GM23338 (cell line): ENCODE measurements around the gene IMPG2.

Source experiments
- CREB1 ChIP-seq: fragments of 250-450 bp; sonication (Bioruptor Pico); IDR thresholded peaks from 2 replicates; pipeline ENCODE4 v1.5.0; 2020; ENCODE audit warnings: low read depth, mild to moderate bottlenecking, moderate library complexity
- EZH2 ChIP-seq: fragments of 200-600 bp; sonication (generic); IDR thresholded peaks from one replicate; pipeline ENCODE4 v1.8.0; 2017; ENCODE audit warnings: antibody characterized with exemption, mild to moderate bottlenecking, low read depth; ENCODE audit not compliant: unreplicated experiment
- EZH2phosphoT487 ChIP-seq: fragments of 200-600 bp; sonication (generic); IDR thresholded peaks from one replicate; pipeline ENCODE4 v1.8.1; 2018; ENCODE audit warnings: antibody characterized with exemption; ENCODE audit not compliant: unreplicated experiment
- JUNB ChIP-seq: IDR thresholded peaks from one replicate; pipeline ENCODE4 v1.6.1; 2016; ENCODE audit warnings: antibody characterized with exemption; ENCODE audit not compliant: unreplicated experiment
- NANOG ChIP-seq: IDR thresholded peaks from 2 replicates; pipeline ENCODE4 v1.6.1; 2016; ENCODE audit warnings: antibody characterized with exemption, borderline replicate concordance
- POLR2AphosphoS5 ChIP-seq: IDR thresholded peaks from 2 replicates; pipeline ENCODE4 v1.6.1; 2016; ENCODE audit warnings: antibody characterized with exemption, low read depth
- STAT1 ChIP-seq: IDR thresholded peaks from one replicate; pipeline ENCODE4 v1.6.1; 2016; ENCODE audit warnings: antibody characterized with exemption; ENCODE audit not compliant: unreplicated experiment
- ZNF114 ChIP-seq: fragments of 250-450 bp; sonication (Bioruptor Pico); IDR thresholded peaks from 2 replicates; pipeline ENCODE4 v1.5.0; 2020; ENCODE audit warnings: mild to moderate bottlenecking, moderate library complexity
- ZNF331 ChIP-seq: fragments of 250-450 bp; sonication (Bioruptor Pico); IDR thresholded peaks from 2 replicates; pipeline ENCODE4 v1.5.0; 2020; ENCODE audit warnings: low read depth, mild to moderate bottlenecking, moderate library complexity
- TF ChIP-seq, protein P1 (sequence below), 2 experiments: fragments of 200-600 bp in 1 of 2; sonication (generic) in 1 of 2; conservative IDR thresholded peaks; 2 replicates each; pipeline versions ENCODE4 v1.5.1 to v1.6.1; 2016 to 2017; ENCODE audit warnings: antibody characterized with exemption in 2 of 2, low read depth in 2 of 2, mild to moderate bottlenecking in 2 of 2, moderate library complexity in 1 of 2
- TF ChIP-seq, protein P2 (sequence below): IDR thresholded peaks from 2 replicates; pipeline ENCODE4 v1.6.1; 2016; ENCODE audit warnings: antibody characterized with exemption
- TF ChIP-seq, protein P3 (sequence below): IDR thresholded peaks from one replicate; pipeline ENCODE4 v1.6.1; 2018; ENCODE audit warnings: antibody characterized with exemption; ENCODE audit not compliant: unreplicated experiment
- TF ChIP-seq, protein P4 (sequence below): fragments of 250-450 bp; sonication (Bioruptor Pico); IDR thresholded peaks from 2 replicates; pipeline ENCODE4 v1.5.0; 2020; ENCODE audit warnings: mild to moderate bottlenecking, moderate library complexity

DNA sequence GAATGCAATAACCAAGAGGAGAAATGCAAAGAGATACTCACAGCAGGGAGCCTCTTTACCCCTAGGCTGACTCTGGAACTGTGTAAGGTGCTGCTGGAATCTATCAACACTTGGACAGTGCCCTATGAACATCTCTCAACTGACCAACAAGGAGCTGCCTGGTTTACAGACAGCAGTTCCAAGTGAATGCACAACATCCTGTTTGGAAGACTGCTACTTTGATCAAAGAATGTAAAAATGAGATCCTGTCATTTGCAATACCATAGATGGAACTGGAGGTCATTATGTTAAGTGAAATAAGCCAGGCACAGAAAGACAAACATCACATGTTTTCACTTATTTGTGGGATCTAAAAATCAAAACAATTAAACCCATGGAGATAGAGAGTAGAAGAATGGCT is 136.3 kb downstream of the IMPG2 start:
- TF ChIP-seq, protein P1, sequence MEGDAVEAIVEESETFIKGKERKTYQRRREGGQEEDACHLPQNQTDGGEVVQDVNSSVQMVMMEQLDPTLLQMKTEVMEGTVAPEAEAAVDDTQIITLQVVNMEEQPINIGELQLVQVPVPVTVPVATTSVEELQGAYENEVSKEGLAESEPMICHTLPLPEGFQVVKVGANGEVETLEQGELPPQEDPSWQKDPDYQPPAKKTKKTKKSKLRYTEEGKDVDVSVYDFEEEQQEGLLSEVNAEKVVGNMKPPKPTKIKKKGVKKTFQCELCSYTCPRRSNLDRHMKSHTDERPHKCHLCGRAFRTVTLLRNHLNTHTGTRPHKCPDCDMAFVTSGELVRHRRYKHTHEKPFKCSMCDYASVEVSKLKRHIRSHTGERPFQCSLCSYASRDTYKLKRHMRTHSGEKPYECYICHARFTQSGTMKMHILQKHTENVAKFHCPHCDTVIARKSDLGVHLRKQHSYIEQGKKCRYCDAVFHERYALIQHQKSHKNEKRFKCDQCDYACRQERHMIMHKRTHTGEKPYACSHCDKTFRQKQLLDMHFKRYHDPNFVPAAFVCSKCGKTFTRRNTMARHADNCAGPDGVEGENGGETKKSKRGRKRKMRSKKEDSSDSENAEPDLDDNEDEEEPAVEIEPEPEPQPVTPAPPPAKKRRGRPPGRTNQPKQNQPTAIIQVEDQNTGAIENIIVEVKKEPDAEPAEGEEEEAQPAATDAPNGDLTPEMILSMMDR (conservative IDR thresholded peaks at IDR 0.05; ENCODE audit: low read depth in 2 of 2): no peak
- no peak for TF ChIP-seq EZH2
- TF ChIP-seq EZH2phosphoT487: no peak
- TF ChIP-seq, protein P2, sequence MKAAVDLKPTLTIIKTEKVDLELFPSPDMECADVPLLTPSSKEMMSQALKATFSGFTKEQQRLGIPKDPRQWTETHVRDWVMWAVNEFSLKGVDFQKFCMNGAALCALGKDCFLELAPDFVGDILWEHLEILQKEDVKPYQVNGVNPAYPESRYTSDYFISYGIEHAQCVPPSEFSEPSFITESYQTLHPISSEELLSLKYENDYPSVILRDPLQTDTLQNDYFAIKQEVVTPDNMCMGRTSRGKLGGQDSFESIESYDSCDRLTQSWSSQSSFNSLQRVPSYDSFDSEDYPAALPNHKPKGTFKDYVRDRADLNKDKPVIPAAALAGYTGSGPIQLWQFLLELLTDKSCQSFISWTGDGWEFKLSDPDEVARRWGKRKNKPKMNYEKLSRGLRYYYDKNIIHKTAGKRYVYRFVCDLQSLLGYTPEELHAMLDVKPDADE: no peak
- no peak for TF ChIP-seq ZNF331 (CRISPR knock-in tag)
- TF ChIP-seq POLR2AphosphoS5: no peak
- no peak for TF ChIP-seq CREB1
- TF ChIP-seq ZNF114 (CRISPR knock-in tag): no peak
- TF ChIP-seq, protein P3, sequence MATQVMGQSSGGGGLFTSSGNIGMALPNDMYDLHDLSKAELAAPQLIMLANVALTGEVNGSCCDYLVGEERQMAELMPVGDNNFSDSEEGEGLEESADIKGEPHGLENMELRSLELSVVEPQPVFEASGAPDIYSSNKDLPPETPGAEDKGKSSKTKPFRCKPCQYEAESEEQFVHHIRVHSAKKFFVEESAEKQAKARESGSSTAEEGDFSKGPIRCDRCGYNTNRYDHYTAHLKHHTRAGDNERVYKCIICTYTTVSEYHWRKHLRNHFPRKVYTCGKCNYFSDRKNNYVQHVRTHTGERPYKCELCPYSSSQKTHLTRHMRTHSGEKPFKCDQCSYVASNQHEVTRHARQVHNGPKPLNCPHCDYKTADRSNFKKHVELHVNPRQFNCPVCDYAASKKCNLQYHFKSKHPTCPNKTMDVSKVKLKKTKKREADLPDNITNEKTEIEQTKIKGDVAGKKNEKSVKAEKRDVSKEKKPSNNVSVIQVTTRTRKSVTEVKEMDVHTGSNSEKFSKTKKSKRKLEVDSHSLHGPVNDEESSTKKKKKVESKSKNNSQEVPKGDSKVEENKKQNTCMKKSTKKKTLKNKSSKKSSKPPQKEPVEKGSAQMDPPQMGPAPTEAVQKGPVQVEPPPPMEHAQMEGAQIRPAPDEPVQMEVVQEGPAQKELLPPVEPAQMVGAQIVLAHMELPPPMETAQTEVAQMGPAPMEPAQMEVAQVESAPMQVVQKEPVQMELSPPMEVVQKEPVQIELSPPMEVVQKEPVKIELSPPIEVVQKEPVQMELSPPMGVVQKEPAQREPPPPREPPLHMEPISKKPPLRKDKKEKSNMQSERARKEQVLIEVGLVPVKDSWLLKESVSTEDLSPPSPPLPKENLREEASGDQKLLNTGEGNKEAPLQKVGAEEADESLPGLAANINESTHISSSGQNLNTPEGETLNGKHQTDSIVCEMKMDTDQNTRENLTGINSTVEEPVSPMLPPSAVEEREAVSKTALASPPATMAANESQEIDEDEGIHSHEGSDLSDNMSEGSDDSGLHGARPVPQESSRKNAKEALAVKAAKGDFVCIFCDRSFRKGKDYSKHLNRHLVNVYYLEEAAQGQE: no peak
- TF ChIP-seq, protein P4, sequence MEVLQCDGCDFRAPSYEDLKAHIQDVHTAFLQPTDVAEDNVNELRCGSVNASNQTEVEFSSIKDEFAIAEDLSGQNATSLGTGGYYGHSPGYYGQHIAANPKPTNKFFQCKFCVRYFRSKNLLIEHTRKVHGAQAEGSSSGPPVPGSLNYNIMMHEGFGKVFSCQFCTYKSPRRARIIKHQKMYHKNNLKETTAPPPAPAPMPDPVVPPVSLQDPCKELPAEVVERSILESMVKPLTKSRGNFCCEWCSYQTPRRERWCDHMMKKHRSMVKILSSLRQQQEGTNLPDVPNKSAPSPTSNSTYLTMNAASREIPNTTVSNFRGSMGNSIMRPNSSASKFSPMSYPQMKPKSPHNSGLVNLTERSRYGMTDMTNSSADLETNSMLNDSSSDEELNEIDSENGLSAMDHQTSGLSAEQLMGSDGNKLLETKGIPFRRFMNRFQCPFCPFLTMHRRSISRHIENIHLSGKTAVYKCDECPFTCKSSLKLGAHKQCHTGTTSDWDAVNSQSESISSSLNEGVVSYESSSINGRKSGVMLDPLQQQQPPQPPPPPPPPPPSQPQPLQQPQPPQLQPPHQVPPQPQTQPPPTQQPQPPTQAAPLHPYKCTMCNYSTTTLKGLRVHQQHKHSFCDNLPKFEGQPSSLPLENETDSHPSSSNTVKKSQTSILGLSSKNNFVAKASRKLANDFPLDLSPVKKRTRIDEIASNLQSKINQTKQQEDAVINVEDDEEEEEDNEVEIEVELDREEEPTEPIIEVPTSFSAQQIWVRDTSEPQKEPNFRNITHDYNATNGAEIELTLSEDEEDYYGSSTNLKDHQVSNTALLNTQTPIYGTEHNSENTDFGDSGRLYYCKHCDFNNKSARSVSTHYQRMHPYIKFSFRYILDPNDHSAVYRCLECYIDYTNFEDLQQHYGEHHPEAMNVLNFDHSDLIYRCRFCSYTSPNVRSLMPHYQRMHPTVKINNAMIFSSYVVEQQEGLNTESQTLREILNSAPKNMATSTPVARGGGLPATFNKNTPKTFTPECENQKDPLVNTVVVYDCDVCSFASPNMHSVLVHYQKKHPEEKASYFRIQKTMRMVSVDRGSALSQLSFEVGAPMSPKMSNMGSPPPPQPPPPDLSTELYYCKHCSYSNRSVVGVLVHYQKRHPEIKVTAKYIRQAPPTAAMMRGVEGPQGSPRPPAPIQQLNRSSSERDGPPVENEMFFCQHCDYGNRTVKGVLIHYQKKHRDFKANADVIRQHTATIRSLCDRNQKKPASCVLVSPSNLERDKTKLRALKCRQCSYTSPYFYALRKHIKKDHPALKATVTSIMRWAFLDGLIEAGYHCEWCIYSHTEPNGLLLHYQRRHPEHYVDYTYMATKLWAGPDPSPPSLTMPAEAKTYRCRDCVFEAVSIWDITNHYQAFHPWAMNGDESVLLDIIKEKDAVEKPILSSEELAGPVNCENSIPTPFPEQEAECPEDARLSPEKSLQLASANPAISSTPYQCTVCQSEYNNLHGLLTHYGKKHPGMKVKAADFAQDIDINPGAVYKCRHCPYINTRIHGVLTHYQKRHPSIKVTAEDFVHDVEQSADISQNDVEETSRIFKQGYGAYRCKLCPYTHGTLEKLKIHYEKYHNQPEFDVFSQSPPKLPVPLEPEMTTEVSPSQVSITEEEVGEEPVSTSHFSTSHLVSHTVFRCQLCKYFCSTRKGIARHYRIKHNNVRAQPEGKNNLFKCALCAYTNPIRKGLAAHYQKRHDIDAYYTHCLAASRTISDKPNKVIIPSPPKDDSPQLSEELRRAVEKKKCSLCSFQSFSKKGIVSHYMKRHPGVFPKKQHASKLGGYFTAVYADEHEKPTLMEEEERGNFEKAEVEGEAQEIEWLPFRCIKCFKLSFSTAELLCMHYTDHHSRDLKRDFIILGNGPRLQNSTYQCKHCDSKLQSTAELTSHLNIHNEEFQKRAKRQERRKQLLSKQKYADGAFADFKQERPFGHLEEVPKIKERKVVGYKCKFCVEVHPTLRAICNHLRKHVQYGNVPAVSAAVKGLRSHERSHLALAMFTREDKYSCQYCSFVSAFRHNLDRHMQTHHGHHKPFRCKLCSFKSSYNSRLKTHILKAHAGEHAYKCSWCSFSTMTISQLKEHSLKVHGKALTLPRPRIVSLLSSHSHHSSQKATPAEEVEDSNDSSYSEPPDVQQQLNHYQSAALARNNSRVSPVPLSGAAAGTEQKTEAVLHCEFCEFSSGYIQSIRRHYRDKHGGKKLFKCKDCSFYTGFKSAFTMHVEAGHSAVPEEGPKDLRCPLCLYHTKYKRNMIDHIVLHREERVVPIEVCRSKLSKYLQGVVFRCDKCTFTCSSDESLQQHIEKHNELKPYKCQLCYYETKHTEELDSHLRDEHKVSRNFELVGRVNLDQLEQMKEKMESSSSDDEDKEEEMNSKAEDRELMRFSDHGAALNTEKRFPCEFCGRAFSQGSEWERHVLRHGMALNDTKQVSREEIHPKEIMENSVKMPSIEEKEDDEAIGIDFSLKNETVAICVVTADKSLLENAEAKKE (CRISPR knock-in tag): no peak
- no peak for TF ChIP-seq JUNB
- TF ChIP-seq NANOG: no peak
- no peak for TF ChIP-seq STAT1
